SK-N-SH (cell line): ENCODE results near the gene OAS1. TPM values are rescaled to one million over a fixed set of nuclear protein-coding genes. Genes with fewer than 3 reads are reported as not detected.

Experiments used
- CTCF ChIA-PET: fragments of 300-600, 350-600 bp; formaldehyde crosslinking; extraction: SDS; loops from one replicate; lab custom pipeline; 2021; lab: Yijun Ruan, JAX
- POLR2A ChIA-PET: fragments of 350-600 bp; sonication (Branson Sonifier 250); formaldehyde crosslinking; extraction: SDS; loops from one replicate; lab custom pipeline; 2020; ENCODE audit warnings: antibody characterized with exemption, inconsistent platforms; lab: Yijun Ruan, JAX
- DNase-seq: peaks from one replicate; pipeline ENCODE4 v3.0.0; 2012
- H2AFZ ChIP-seq: fragments of 200-600 bp; sonication (generic); 2 replicates; pipeline ENCODE4 v1.8.1; 2016; ENCODE audit warnings: antibody characterized with exemption, mild to moderate bottlenecking, low read depth
- H3F3A ChIP-seq: fragments of 200-600 bp; sonication (generic); replicated peaks from 2 replicates; pipeline ENCODE3; 2016; ENCODE audit warnings: antibody characterized with exemption, mild to moderate bottlenecking; ENCODE audit not compliant: insufficient read depth
- H3K27ac ChIP-seq, 2 experiments: fragments of 200-500 bp in 1 of 2; fragments of 200-600 bp in 1 of 2; sonication (Bioruptor generic) in 1 of 2; sonication (generic), shearing (Covaris generic) in 1 of 2; 2 replicates each; pipeline versions ENCODE4 v1.5.1 to v1.6.1; 2014 to 2016; ENCODE audit warnings: low read depth in 2 of 2, inconsistent platforms in 1 of 2, low read length in 1 of 2, mild to moderate bottlenecking in 1 of 2, mixed read lengths in 1 of 2
- H3K27me3 ChIP-seq: fragments of 200-600 bp; sonication (generic), shearing (Covaris generic); 2 replicates; pipeline ENCODE4 v1.6.1; 2016; ENCODE audit warnings: mixed run types; ENCODE audit not compliant: insufficient read depth
- H3K36me3 ChIP-seq, 2 experiments: fragments of 200-500 bp in 1 of 2; fragments of 200-600 bp in 1 of 2; sonication (Bioruptor generic) in 1 of 2; sonication (generic) in 1 of 2; replicated peaks in 1 of 2; 2 replicates each; pipeline versions ENCODE3 to v1.5.1; 2014 to 2016; ENCODE audit warnings: low read length in 1 of 2, mild to moderate bottlenecking in 1 of 2; ENCODE audit not compliant: insufficient read depth in 2 of 2, control insufficient read depth in 1 of 2
- H3K4me1 ChIP-seq, 2 experiments: fragments of 200-500 bp in 1 of 2; fragments of 200-600 bp in 1 of 2; sonication (Bioruptor generic) in 1 of 2; sonication (generic), shearing (Covaris generic) in 1 of 2; 2 replicates each; pipeline versions ENCODE4 v1.5.1 to v1.6.1; 2014 to 2016; ENCODE audit warnings: low read depth in 1 of 2, low read length in 1 of 2, mixed run types in 1 of 2; ENCODE audit not compliant: insufficient read depth in 2 of 2, control insufficient read depth in 1 of 2
- H3K4me2 ChIP-seq: fragments of 200-600 bp; sonication (generic), shearing (Covaris generic); 2 replicates; pipeline ENCODE4 v1.6.1; 2017; ENCODE audit warnings: mixed run types
- H3K4me3 ChIP-seq, 2 experiments: fragments of 200-500 bp in 1 of 2; fragments of 200-600 bp in 1 of 2; sonication (Bioruptor generic) in 1 of 2; sonication (generic), shearing (Covaris generic) in 1 of 2; 2 replicates each; pipeline versions ENCODE4 v1.5.1 to v1.8.1; 2014 to 2016; ENCODE audit warnings: low read depth in 2 of 2, inconsistent platforms in 1 of 2, low read length in 1 of 2, mild to moderate bottlenecking in 1 of 2, mixed read lengths in 1 of 2, moderate library complexity in 1 of 2
- H3K79me2 ChIP-seq: fragments of 200-600 bp; sonication (generic); 2 replicates; pipeline ENCODE4 v1.8.1; 2017; ENCODE audit warnings: mild to moderate bottlenecking; ENCODE audit not compliant: insufficient read depth
- H3K9ac ChIP-seq: fragments of 200-600 bp; sonication (generic); 2 replicates; pipeline ENCODE4 v1.6.1; 2017; ENCODE audit warnings: mixed run types
- H3K9me2 ChIP-seq: fragments of 200-600 bp; sonication (generic); 2 replicates; pipeline ENCODE4 v1.6.1; 2017; ENCODE audit warnings: mixed run types
- H3K9me3 ChIP-seq: fragments of 200-600 bp; sonication (generic); 2 replicates; pipeline ENCODE4 v1.6.1; 2017; ENCODE audit warnings: mixed run types, mild to moderate bottlenecking, moderate library complexity
- H4K20me1 ChIP-seq: fragments of 200-600 bp; sonication (generic); 2 replicates; pipeline ENCODE4 v1.6.1; 2017; ENCODE audit warnings: mild to moderate bottlenecking, mixed run types; ENCODE audit not compliant: insufficient read depth
- ELF1 ChIP-seq: IDR thresholded peaks from 2 replicates; pipeline ENCODE4 v1.4.0; 2012
- EP300 ChIP-seq, 2 experiments: IDR thresholded peaks; 2 replicates each; pipeline versions ENCODE4 v1.4.0 to v1.6.1; 2012; ENCODE audit warnings: borderline replicate concordance in 1 of 2, low read depth in 1 of 2, low read length in 1 of 2
- EZH2phosphoT487 ChIP-seq: fragments of 200-600 bp; sonication (generic); IDR thresholded peaks from 2 replicates; pipeline ENCODE4 v1.6.1; 2017; ENCODE audit warnings: low read depth, mixed run types, mild to moderate bottlenecking, antibody characterized with exemption, moderate library complexity, borderline replicate concordance
- GABPA ChIP-seq: IDR thresholded peaks from 2 replicates; pipeline ENCODE4 v1.4.0; 2012; ENCODE audit warnings: low read depth, mild to moderate bottlenecking
- GATA2 ChIP-seq: sonication (generic); formaldehyde crosslinking; IDR thresholded peaks from 2 replicates; pipeline ENCODE4 v1.5.0; 2020; ENCODE audit warnings: mild to moderate bottlenecking, missing genetic modification reagents
- JUND ChIP-seq: IDR thresholded peaks from 2 replicates; pipeline ENCODE4 v1.4.0; 2012
- MEF2A ChIP-seq: IDR thresholded peaks from 2 replicates; pipeline ENCODE4 v1.4.0; 2012; ENCODE audit warnings: low read depth, borderline replicate concordance
- MXI1 ChIP-seq: IDR thresholded peaks from 2 replicates; pipeline ENCODE4 v1.6.1; 2012; ENCODE audit warnings: mild to moderate bottlenecking, low read depth, low read length, improper control_type of control experiment
- NFIC ChIP-seq: IDR thresholded peaks from 2 replicates; pipeline ENCODE4 v1.4.0; 2012; ENCODE audit warnings: borderline replicate concordance
- RXRA ChIP-seq: IDR thresholded peaks from 2 replicates; pipeline ENCODE4 v1.4.0; 2012; ENCODE audit warnings: low read depth, mild to moderate bottlenecking, borderline replicate concordance
- SIN3A ChIP-seq: IDR thresholded peaks from 2 replicates; pipeline ENCODE4 v1.6.1; 2012; ENCODE audit warnings: low read depth, mild to moderate bottlenecking, low read length, moderate library complexity, borderline replicate concordance
- SMC3 ChIP-seq: IDR thresholded peaks from 2 replicates; pipeline ENCODE4 v1.6.1; 2012; ENCODE audit warnings: low read depth, low read length, improper control_type of control experiment
- TAF1 ChIP-seq: IDR thresholded peaks from 2 replicates; pipeline ENCODE4 v1.6.1; 2012; ENCODE audit warnings: low read depth, mild to moderate bottlenecking, low read length, moderate library complexity, borderline replicate concordance
- YY1 ChIP-seq: IDR thresholded peaks from 2 replicates; pipeline ENCODE4 v1.4.0; 2012; ENCODE audit warnings: low read depth, mild to moderate bottlenecking
- WGBS: methylation state at CpG from one replicate; pipeline ENCODE4 v1.1.6; 2017; ENCODE audit warnings: low lambda C conversion rate; 5-methylcytosine and 5-hydroxymethylcytosine counted together
- polyA plus RNA-seq, 3 experiments: library from polyadenylated mRNA; depleted of rRNA; stranded (reverse); fragments of >200 nt; gene quantifications; 2 replicates each; pipeline ENCODE4 v1.2.3, GENCODE V29; 2012
- TF ChIP-seq, protein P1 (sequence below): IDR thresholded peaks from 2 replicates; pipeline ENCODE4 v1.4.0; 2012; ENCODE audit warnings: low read depth
- TF ChIP-seq, protein P2 (sequence below): IDR thresholded peaks from 2 replicates; pipeline ENCODE4 v1.6.1; 2012; ENCODE audit warnings: mild to moderate bottlenecking, low read depth, low read length, moderate library complexity
- TF ChIP-seq, protein P3 (sequence below): IDR thresholded peaks from 2 replicates; pipeline ENCODE4 v1.4.0; 2012; ENCODE audit warnings: low read depth, borderline replicate concordance

The OAS1 gene
- polyA plus RNA-seq, 1 of the 3 experiments (the other 2 are of a cell fraction): 1.1 TPM

DNA sequence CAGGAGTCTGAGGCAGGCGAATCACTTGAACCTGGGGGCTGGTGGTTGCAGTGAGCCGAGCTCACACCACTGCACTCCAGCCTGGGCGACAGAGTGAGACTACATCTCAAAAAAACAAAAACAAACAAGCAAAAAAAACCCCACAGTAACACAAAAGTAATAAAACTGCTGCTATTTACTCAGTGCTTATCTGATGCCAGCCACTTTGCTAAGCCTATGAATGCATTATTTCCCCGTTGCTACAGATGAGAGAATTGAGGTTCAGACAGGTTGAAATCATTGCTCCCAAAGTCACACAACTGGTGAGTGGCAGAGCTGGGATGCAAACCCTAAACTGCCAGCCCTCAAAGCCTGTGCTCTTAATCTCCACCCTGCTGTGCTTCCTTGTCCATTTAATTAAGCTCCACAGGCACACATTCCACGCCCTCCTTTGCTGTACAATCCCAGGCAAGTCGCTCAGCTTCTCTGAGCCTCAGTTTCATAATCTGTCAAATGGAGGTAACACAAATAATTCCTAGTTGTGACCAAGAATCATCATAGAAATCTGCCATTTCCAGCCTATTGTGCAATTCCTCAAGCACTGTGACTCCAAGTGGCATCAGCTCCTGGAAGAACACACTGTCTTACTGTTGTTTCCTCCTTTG lies 25.8 kb downstream of the OAS1 start:
- no peak overlapping the region for H2AFZ ChIP-seq
- H3K9me2 ChIP-seq: no peaks in the 10 kb centered on the region
- H3K27ac ChIP-seq: no peak overlapping the region
- no peak for DNase-seq
- WGBS: 39% methylated on average over 6 of the region's 6 CpGs
- TF ChIP-seq EZH2phosphoT487: no peak
- TF ChIP-seq MXI1: no peak
- TF ChIP-seq YY1: no peak
- TF ChIP-seq, protein P1, sequence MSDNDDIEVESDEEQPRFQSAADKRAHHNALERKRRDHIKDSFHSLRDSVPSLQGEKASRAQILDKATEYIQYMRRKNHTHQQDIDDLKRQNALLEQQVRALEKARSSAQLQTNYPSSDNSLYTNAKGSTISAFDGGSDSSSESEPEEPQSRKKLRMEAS: no peak
- TF ChIP-seq ELF1: no peak
- no peaks in the 10 kb centered on the region for H4K20me1 ChIP-seq
- no peaks in the 10 kb centered on the region for H3K79me2 ChIP-seq
- ChIA-PET POLR2A (no interaction called here), CTCF (no interaction called here)
- no peaks in the 10 kb centered on the region for H3K27me3 ChIP-seq
- no peaks in the 10 kb centered on the region; a peak in 1 of 4 replicates for H3K4me1 ChIP-seq
- H3F3A ChIP-seq: no peaks in the 10 kb centered on the region
- no peaks in the 10 kb centered on the region for H3K36me3 ChIP-seq
- H3K9me3 ChIP-seq: no peaks in the 10 kb centered on the region
- no peak overlapping the region for H3K9ac ChIP-seq
- H3K4me3 ChIP-seq: no peak overlapping the region
- H3K4me2 ChIP-seq: no peak overlapping the region

DNA sequence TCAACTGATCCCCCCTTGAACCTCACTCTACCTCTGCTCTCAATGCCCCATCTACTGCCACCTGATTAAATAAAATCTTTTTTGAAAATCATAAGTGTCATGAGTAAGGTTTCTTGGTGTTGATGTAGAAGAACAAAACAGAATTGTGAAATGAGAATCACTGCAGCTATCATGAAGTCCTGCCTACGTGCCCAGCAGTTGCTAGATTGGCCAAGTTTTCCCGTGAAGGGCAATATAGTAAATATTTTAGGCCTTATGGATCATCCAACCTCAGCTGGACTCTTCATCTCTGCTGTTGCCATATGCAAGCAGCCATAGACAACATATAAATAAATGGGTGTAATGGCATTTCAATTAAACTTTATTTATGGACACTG lies 26.4 kb downstream of the OAS1 start:
- Histone ChIP-seq H3K79me2 (no peaks in the 10 kb centered on the region), H3K4me3 (no peak overlapping the region), H3K9ac (no peak overlapping the region), H3K9me3 (no peaks in the 10 kb centered on the region), H3F3A (no peaks in the 10 kb centered on the region), H3K36me3 (no peaks in the 10 kb centered on the region), H3K27me3 (no peaks in the 10 kb centered on the region), H3K9me2 (no peaks in the 10 kb centered on the region), H4K20me1 (no peaks in the 10 kb centered on the region), H3K4me2 (no peak overlapping the region), H3K4me1 (no peaks in the 10 kb centered on the region; a peak in 1 of 4 replicates), H3K27ac (no peak overlapping the region), H2AFZ (no peak overlapping the region)
- WGBS: 82% methylated on average over 2 of the region's 2 CpGs
- ChIA-PET POLR2A (no interaction called here), CTCF (no interaction called here)
- no peak for TF ChIP-seq SMC3
- TF ChIP-seq, protein P2, sequence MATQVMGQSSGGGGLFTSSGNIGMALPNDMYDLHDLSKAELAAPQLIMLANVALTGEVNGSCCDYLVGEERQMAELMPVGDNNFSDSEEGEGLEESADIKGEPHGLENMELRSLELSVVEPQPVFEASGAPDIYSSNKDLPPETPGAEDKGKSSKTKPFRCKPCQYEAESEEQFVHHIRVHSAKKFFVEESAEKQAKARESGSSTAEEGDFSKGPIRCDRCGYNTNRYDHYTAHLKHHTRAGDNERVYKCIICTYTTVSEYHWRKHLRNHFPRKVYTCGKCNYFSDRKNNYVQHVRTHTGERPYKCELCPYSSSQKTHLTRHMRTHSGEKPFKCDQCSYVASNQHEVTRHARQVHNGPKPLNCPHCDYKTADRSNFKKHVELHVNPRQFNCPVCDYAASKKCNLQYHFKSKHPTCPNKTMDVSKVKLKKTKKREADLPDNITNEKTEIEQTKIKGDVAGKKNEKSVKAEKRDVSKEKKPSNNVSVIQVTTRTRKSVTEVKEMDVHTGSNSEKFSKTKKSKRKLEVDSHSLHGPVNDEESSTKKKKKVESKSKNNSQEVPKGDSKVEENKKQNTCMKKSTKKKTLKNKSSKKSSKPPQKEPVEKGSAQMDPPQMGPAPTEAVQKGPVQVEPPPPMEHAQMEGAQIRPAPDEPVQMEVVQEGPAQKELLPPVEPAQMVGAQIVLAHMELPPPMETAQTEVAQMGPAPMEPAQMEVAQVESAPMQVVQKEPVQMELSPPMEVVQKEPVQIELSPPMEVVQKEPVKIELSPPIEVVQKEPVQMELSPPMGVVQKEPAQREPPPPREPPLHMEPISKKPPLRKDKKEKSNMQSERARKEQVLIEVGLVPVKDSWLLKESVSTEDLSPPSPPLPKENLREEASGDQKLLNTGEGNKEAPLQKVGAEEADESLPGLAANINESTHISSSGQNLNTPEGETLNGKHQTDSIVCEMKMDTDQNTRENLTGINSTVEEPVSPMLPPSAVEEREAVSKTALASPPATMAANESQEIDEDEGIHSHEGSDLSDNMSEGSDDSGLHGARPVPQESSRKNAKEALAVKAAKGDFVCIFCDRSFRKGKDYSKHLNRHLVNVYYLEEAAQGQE: no peak
- DNase-seq: no peak

DNA sequence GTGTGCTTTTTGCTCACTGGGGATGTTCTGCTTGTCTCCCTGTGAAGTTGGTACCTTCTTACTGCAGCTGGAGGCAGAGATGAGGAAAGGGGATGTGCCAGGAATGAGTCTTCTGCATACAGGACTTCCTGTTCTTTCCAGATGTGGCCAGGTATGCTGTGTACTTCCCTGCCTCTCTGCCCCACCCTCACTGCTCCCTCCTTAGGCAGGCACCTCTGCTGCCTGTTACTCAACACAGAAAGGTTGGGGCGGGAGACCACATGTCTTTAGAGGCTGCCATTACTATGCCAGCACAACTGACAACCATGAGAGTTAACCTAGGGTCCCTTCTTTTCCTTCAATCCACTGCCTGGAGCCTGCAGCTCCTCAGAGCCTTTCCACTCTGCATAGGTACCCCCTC lies 29.5 kb downstream of the OAS1 start:
- Histone ChIP-seq H3K9ac (no peak overlapping the region), H3K9me3 (no peaks in the 10 kb centered on the region), H2AFZ (no peak overlapping the region), H3K4me2 (no peak overlapping the region), H3K9me2 (no peaks in the 10 kb centered on the region), H4K20me1 (no peaks in the 10 kb centered on the region), H3F3A (no peaks in the 10 kb centered on the region), H3K36me3 (no peaks in the 10 kb centered on the region), H3K4me3 (no peak overlapping the region), H3K27me3 (no peaks in the 10 kb centered on the region), H3K27ac (no peak overlapping the region), H3K4me1 (peaks cover 0 to 15% of the 10 kb centered on the region in 2 experiments; a peak in 2 of 4 replicates), H3K79me2 (no peaks in the 10 kb centered on the region)
- CTCF ChIA-PET: no interaction called here
- POLR2A ChIA-PET: no interaction called here
- no peak for DNase-seq
- WGBS: 100% methylated on average over 1 of the region's 1 CpG
- TF ChIP-seq TAF1 (no peak), JUND (no peak), RXRA (no peak), YY1 (no peak), GATA2 (CRISPR knock-in tag) (no peak), GABPA (no peak), NFIC (no peak), SMC3 (no peak), MXI1 (no peak), SIN3A (no peak), MEF2A (no peak), EP300 (IDR thresholded peaks at IDR 0.05; ENCODE audit: borderline replicate concordance in 1 of 2, low read depth in 1 of 2, low read length in 1 of 2) (no peak)
- TF ChIP-seq, protein P3, sequence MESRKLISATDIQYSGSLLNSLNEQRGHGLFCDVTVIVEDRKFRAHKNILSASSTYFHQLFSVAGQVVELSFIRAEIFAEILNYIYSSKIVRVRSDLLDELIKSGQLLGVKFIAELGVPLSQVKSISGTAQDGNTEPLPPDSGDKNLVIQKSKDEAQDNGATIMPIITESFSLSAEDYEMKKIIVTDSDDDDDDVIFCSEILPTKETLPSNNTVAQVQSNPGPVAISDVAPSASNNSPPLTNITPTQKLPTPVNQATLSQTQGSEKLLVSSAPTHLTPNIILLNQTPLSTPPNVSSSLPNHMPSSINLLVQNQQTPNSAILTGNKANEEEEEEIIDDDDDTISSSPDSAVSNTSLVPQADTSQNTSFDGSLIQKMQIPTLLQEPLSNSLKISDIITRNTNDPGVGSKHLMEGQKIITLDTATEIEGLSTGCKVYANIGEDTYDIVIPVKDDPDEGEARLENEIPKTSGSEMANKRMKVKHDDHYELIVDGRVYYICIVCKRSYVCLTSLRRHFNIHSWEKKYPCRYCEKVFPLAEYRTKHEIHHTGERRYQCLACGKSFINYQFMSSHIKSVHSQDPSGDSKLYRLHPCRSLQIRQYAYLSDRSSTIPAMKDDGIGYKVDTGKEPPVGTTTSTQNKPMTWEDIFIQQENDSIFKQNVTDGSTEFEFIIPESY: no peak
